Activated CD4-positive, CD25-positive, alpha-beta regulatory T cell treated with anti-CD3 and anti-CD28 coated beads, Interleukin-2, amount 50 U/mL, for 16 hours (primary cell): ENCODE measurements around the gene FBXO30.
A peak's percentile ranks its signal among the peaks of the same experiment; 100 is the strongest.

Experiments
- DNase-seq: peaks from one replicate; pipeline ENCODE4 v3.0.0-alpha.2; 2020; ENCODE audit warnings: low read depth, low spot score

The FBXO30 gene

GRCh38 chr6:145814501-145815308 is at the start of gene FBXO30:
FBXO30 (minus strand) TSS chr6:145814795; CDS start chr6:145806405, 8,390 bp downstream.
- DNase-seq: peak; percentile 75

GRCh38 chr6:145863988-145864616 is 49.5 kb upstream of the FBXO30 start:
- DNase-seq: no peak

- no peak for DNase-seq
Measured at GRCh38 chr6:145863366-145863765, 48.8 kb upstream of the FBXO30 start.

DNA sequence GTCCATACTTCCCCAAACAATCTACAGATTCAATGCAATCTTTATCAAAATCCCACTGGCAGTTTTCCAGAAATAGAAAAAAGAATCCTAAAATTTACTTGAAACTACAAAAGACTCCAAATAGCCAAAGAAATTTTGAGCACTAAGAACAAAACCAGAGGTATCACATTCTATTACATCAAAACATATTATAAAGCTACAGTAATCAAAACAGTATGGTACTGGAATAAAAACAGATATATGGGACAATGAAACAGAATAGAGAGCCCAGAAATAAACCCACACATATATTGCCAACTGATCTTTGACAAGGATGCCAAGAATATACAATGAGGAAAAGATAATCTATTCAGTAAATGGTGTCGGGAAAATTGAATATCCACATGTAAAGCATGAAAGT is 46.0 kb upstream of the FBXO30 start:
- no peak for DNase-seq

GRCh38 chr6:145850671-145851070 is 36.1 kb upstream of the FBXO30 start:
- DNase-seq: no peak

DNA sequence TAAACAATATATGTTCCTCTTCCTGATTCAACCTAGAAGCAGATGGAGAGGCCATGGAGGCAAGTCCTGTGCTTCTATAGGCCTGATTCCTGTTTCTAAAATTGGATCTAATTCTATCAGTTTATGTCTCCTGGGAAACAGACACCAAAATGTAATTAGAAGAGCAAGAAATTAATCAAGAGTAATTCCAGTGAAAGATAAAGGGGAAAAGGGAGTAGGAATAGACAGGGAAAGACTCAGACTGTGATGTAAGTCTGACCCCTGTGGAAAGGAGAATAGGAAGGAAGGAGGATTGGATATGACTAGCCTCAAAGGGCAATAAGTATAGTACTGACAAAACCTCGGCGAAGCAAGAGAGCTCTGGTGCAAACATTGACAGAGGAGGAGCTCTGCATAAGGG is 33.9 kb upstream of the FBXO30 start:
- no peak for DNase-seq

DNA sequence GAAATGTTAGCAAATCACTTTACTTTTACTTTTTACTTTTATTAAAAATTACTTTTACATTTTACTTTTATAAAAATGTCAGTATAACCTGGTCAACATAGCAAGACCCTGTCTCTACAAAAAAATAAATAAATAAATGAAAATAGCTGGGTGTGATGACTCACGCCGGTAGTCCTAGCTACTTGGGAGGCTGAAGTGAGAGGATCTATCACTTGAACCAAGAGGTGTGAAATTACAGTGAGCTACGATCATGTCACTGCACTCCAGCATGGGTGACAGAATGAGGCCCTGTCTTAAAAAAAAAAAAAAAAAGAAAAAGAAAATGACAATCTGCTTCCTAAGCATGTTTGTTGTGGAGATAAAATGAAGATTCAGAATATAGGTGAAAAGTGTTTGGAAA is 31.0 kb upstream of the FBXO30 start:
- no peak for DNase-seq

DNA sequence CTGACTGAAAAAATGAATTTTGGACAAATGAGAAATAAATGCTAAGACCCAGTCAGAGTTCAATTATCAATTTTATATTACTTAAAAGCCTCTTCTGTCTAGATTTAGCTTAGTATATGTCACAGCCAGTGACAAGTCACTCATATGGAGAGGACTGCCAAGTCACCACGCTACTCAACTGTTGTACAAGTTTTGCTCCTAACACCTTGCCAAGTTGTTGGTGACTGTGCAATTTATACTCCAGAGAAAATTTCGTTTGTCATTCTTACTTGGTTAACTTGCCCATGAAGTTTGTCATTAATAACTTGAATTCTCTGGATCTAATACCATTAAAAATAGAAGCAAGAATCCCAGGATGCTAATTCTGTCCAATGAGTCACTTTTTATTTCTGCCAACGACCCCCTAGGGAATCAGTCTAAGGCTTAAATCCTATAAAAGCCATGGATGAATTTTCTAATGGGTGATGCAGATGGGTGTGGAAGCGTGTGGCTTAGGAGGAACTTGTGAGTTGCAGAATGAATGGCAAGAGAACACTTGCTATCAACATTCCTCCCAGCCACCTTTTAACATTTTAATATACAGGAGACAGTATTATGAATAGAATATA is 30.4 kb upstream of the FBXO30 start:
- no peak for DNase-seq

GRCh38 chr6:145842693-145843546 is 28.3 kb upstream of the FBXO30 start:
- no peak for DNase-seq

DNA sequence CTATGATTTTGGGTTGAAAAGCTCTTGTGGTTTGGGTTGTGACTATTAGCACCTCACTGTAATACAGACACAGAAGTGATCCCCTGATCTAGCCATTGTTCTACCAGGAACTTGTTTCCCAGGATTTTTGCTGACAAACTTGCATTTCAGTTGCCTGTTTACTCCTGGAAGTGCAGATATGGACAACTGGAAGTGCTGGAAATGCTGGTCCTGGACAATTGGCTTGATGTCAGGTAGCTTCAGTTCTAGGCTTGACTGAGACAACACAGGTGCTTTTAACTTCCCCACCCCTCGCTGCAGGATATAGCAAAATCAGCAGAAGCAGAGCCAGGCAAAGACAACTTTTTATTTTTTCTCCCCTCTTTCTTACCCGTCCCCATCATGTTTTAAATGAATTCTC is 27.1 kb upstream of the FBXO30 start:
- no peak for DNase-seq

DNA sequence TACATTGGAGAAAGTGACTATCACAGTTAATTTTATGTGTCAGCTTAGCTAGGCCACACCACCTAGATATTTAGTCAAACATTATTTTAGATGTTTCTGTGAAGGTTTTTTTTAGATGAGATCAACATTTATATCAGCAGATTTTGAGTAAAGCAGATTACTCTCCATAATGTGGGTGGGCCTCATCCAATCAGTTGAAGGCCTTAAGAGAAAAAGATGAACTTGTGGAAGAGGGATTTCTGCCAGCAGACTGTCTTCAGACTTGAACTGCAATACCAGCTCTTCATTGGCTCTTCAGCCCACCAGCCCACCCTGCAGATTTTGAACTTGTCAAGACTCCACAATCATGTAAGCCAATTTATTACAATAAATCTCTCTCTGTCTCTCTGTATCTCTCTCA is 25.1 kb upstream of the FBXO30 start:
- DNase-seq: no peak

DNA sequence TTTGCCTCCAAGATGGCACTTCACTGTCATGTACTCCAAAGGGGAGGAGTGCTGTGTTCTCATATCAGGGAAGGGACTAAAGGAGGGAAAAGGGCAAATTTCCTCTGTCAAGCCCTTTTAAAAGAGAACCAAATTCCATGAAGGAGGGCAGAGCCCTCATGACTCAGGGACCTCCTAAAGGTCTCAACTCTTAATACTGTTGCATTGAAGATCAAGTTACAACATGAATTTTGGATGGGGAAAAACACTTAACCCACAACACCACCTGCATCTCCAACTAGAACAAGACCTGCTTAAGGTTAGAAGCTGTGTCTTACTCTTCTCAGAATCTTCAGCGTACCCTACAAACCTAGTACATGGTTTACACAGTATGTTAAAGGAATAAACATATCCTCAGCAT is 23.7 kb upstream of the FBXO30 start:
- DNase-seq: no peak

GRCh38 chr6:145836772-145837171 is 22.2 kb upstream of the FBXO30 start:
- DNase-seq: no peak

GRCh38 chr6:145836170-145836569 is 21.6 kb upstream of the FBXO30 start:
- DNase-seq: no peak

GRCh38 chr6:145830612-145831011 is 16.0 kb upstream of the FBXO30 start:
- no peak for DNase-seq

DNA sequence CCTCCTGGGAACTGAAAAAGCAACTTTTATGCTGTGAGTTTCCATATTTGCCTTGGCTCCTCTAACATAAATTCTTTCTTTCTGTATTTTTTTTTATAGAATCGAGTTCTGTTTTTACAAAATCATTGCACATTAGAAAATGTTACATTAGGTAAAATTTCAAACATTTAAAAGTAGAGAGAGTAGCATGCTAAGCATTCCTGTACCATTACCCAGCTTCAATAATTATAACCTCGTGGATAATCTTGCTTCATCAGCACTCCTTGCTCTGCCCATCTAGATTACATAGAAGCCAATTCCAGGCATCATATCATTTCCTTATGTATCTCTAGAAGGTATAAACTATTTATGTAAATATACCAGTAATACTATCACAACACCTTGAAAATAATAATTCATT is 15.4 kb upstream of the FBXO30 start:
- DNase-seq: no peak

- DNase-seq: no peak
Measured at GRCh38 chr6:145829102-145829501, 14.5 kb upstream of the FBXO30 start.

DNA sequence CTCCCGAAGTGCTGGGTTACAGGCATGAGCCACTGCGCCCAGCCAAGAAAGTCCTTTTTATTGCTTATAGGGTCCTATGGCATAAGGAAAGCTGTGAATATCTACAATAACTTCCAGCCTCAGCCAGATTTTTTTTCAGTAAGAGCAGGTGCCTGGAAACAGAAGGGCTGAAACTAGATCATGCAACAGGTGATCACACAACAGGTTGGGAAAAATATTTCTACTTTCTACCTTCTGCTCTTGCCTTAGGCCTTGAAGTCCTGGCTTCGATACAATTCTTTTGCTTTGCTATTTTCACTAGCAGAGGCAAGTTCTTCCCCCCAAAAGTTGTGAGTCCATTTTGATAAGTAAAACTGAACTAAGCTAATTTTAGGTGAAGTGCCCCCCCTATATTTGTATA is 9.7 kb upstream of the FBXO30 start:
- no peak for DNase-seq

GRCh38 chr6:145823328-145823944 is 8.8 kb upstream of the FBXO30 start:
- no peak for DNase-seq

- DNase-seq: no peak
Measured at GRCh38 chr6:145822456-145822855, 7.9 kb upstream of the FBXO30 start.

DNA sequence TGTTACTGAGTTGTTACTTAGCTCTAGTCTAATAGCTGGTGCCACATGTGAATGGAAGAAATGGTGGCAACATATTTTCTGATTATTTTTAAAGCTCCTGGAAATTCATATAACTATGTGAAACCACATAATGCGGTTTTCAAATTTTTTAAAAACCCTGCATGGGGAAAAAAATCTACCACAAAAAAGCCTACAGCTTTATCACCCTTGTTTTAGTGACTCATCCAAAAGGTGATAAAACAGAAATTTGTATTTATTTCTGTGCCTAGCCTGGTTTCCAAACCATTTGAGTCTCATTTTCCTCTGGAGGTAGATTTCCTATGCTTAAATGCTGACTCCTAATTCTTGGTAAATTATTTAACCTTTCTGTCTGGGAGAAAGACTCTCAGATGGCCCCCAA is 5.4 kb upstream of the FBXO30 start:
- no peak for DNase-seq

DNA sequence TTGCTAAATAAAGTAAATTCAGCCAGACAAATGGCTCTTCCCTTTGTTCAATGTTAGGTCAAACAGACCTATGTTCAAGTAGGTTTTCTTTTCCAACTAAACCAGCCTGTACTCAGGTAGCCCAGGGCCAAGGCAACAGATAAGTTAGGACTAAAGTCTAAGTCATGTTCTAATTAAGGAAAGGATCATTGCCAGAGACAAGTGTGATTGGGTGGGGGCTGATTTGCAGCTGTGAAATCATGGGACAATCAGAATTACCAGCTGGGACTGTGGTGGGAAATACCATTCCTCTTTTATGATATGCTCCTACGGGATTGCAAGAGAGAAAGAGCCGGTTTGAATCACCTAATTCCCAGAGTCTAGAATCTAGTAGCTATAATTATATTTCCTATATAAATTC is 4.2 kb upstream of the FBXO30 start:
- DNase-seq: no peak
